Stimulated activated CD8-positive, alpha-beta memory T cell treated with anti-CD3 and anti-CD28 coated beads, Interleukin-15, amount 100 ng/mL, for 48 hours (primary cell): ENCODE measurements around the gene MSRB3.
"Not testable (repeated sequence)": the region's sequence is repeated elsewhere in the genome, so short reads cannot be mapped to it uniquely, and the experiment has no call there.

Source experiments
- DNase-seq, 2 donors: peaks; one replicate each; pipeline ENCODE4 v3.0.0-alpha.2; 2020; ENCODE audit warnings: low read depth in 2 of 2

Gene MSRB3

DNA sequence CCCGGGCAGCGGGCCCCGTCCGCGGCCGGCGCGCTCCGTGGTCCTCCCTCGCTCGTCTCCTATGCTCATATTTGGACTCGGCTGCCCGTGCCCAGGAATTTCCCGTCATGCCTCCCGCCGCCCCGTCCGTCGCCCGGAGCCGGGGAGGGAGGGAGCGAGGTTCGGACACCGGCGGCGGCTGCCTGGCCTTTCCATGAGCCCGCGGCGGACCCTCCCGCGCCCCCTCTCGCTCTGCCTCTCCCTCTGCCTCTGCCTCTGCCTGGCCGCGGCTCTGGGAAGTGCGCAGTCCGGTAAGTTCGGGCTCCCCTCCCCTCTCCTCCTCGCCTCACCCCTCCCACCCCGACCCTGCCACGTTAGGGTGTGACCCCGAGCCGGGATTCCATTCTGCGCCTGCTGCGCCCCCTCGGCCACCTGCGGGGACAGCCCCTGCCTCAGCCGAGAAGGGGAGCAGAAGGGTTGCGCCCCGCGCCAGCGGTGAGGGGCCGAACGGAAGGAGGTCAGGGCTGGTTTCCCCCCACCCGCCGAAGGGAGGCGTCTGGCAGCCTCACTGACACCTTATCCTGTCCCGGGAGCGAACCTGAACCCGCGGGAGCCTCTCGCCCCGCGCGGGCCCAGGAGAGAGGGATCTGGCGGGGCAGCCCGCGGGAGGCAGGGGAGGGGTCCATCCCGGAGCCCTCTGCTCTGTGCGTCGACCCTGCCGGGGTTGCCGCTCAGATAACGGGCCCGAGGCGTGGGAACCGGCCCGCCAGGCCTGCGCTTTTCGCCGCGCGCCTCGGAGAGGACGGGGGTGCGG, at the start of gene MSRB3:
Gene MSRB3 (plus strand): TSS at position 108 of the 793 bp plus-strand sequence. CDS start 29,897 bp downstream, outside the sequence.
- DNase-seq: no peak

DNA sequence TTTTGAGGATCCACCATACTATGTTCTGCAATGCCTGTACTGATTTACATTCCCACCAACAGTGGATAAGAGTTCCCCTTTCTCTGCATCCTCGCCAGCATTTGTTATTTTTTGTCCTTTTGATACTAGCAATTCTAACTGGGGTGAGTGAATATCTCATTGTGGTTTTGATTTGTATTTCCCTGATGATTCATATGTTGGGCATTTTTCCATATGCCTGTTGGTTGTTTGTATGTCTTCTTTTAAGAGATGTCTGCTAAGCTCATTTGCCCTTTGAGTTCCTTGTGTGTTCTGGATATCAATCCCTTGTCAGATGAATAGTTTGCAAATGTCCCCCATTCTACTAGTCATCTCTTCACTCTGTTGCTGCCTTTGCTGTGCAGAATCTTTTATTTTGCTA, 49.0 kb upstream of the MSRB3 start:
- DNase-seq: no peak

DNA sequence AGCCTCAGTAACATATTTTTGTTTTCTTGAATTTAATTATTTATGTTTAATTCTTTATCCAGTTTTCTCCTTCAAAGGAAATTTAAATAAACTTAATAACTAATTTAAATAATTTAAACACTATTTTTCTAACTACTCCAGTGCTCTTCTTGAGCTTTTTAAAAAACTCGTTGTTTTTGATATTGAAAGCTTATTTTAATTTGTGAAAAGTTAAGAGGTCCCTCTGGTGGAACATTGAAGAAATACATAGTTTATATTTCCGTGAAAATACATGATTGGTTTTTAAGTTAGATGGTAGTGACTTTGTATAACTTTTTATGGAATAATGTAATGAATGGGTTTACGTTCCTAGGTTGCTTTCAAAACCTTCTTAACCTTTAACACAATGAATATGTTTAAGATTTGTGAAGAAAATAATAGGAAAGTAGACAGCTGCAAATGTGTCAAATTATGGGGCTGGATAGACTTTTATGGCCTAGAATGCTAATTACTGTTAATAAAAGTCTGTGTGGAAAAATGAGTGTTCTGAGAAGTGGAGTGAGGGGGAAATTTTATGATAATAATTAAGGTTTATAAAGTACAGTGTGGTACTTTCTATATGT, 45.9 kb upstream of the MSRB3 start:
- DNase-seq: no peak

DNA sequence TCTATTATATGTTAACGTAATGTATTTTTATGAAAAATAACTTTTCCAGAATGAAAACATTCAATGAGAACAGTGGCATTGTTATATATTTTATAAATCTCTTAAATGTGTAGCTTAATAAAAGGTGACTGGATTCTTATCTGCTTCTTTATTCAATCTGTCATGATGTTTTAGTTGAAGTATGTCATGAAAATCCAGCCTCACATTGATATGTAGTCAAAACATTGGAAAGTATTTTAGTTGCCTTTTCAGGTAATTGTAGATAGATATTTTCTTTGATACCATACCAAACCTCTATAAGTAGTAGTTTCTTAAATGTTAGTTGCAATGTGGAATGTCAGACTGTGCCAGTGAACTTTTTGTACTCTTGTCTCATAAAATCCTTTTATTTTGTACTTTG, 41.3 kb upstream of the MSRB3 start:
- DNase-seq: no peak

- no peak for DNase-seq
These were observed 39.9 kb upstream of the MSRB3 start for GRCh38 chr12:65238609-65239008.

DNA sequence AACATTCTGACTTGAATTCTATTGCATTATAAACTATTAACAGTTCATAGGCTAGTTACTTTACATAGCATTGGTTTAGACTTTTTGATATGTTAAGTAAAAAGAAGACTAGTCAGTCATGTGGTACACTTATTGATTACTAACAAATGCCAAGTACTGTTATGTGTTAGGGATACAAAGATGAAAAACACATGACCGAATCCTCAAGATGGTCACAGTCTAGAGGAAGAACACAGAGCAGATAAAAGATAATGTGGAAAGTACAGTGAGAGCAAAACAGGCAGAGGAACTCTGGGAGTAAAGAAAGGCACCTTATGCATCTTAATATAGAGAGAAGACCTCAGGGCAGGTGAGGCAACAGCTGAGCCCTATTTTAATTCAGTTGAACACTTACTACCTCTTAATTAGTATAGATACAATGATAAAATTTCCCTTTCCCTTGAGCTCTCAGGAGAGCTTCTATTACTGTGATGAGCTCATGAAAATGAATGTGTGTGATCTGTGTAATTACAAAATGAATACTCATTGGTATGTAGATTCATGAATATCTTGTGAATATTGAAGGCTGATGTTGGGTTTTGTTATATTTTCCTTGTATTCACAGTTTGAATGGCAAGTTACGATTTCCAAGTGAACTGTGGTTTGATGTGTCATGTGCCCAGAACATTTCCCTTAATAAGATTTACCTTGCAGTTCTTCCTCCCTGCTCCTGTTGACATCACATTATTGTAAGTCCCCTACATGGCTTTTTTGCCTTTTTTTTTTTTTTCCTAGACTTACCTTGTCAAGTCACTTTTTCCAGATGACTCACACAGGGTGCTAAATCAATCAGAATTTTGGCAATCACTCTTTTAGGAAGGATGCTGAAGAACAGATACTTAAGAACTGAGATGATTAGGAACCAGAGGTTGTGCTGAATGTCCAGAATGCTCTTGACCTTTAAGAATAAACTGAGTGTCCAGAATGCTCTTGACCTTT, 29.5 kb upstream of the MSRB3 start:
- no peak for DNase-seq

DNA sequence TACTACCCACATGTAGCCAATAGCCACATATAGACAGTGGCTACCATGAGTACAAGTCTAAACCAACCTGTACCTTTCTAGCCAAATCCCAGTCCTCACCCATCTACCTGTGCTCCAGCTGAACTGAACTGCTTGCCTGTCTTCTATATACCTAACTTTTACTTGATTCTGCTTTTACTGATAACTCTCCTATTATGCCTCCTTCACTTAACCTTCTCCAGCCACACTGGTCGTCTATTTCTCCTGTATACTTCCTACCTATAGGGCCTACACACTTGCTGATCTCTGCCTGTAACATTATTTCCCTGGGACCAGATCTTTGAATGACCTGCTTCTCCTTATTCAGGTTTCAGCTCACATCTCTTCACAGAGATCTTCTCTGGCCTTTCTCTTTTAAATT, 26.0 kb upstream of the MSRB3 start:
- DNase-seq: no peak

DNA sequence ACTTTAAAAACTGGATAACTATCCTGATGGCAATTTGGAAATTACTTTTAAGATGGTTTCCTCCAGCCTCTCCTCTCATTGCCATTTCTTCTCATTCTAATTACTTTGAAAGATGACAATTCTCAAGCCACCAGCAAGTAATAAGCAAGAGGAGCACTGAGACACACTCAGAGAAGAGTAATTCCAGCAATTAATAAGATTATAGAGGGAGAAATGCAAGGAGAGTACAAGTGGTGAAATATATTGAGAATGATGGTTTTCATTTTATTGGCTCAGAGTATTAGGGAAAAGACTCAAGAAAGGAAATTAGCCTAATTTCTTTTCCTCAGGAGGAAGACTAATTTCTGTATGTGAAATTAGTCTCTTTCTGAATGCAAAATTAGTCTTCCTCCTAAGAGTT, 20.5 kb upstream of the MSRB3 start:
- DNase-seq: no peak

GRCh38 chr12:65259501-65259900, 19.0 kb upstream of the MSRB3 start:
- DNase-seq: no peak

- no peak for DNase-seq
These were observed 14.7 kb upstream of the MSRB3 start for GRCh38 chr12:65263777-65264176.

DNA sequence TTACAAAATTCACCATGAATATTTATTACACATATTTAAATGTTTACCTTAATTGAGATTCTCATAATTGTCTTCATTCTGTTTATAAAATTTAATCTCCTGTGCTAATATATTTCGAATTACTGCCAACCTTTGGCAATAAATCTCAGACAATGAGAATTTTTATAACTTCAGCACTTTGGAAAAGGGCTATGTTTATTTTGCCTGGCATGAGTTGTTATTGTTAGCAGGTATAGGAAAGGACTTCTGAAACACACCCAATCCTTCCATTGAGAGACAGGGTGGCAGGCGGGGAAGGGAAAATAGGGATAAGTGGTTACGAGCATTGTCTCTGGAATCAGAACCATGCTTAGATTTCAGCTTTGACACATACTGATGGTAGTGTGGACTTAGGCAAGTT, 12.1 kb upstream of the MSRB3 start:
- no peak for DNase-seq

GRCh38 chr12:65269603-65270002, 8.9 kb upstream of the MSRB3 start:
- DNase-seq: no peak

DNA sequence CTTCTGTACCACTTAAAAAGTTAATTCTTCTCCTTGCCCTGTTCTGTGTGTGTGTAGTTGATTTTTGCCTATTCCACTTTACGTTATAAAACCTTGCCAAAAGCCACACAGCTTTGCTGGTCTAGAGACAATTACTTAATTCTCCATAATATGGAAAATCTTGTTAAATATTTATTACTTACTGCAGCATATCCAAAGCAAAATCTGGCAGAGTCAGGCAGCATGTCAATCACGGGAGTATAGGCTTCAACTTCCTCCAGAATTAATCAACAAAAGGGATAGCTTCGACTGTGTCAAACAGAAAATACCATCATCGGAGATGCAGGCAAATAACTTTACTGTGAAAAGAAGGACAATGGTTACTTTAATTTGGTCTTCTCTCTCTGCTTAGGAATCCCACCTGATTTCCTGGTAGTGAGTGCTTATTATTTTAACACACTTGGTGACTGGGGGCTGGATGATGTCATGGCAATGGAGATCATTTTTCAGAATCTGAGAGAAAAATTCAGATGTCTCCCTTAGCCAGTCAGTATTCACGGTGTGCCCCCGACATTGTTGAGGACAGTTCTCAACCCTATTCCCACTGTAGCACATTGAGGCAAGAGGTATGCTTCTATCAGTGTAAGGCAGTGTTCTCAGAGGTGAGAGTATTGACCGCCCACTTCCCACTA, 3.7 kb upstream of the MSRB3 start:
- no peak for DNase-seq

- DNase-seq: no peak
These were observed 2.9 kb upstream of the MSRB3 start for GRCh38 chr12:65275627-65276026.

GRCh38 chr12:65276916-65277530, 1.5 kb upstream of the MSRB3 start:
- DNase-seq: no peak

DNA sequence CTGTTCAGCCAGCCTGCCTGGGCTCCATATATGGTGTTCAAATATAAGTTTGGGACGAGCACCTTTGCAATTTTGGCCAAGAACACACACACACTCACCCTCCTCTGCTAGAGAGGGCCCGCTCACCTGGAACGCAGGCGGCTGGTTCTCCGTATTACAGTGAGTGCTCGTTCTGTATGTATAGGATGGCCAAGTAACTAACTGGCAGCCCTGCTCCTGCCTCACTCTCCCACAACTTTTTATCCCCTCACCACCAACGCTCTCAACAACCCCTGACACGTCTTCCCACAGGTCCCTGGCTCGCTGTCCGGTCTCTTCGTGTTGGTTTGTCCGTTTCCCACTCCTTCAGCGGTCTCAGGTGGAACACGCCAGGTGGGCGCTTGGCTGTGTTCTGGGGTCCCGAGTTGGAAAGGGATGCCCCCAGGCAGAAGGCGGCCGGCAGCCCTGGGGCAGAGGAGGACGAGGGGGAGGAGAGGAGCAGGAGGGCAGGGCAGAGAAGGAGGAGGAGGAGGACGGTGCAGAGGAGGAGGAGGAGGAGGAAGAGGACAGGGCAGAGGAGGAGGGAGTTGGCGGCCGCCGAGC, 398 bp upstream of the MSRB3 start:
- DNase-seq: no peak

GRCh38 chr12:65279369-65280112, 1.1 kb downstream of the MSRB3 start:
- DNase-seq: no peak

DNA sequence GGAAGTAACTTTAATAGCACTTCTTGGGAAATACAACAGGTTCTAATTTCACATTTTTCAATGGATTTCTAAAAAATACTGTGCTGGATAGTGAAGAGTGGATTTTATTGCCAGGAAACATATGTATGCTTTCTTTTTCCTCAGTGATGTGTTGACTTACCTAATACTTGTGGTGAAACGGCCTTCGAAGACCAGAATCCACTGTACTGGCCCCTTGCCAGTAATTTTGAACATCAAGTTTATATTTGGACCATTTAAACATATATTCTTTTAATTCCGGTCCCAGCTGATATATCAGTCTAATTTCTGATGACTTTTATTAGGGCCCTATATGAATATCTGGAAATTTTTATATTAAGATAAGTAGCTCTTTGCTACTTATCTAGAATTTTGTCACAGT, 1.8 kb downstream of the MSRB3 start:
- DNase-seq: no peak

DNA sequence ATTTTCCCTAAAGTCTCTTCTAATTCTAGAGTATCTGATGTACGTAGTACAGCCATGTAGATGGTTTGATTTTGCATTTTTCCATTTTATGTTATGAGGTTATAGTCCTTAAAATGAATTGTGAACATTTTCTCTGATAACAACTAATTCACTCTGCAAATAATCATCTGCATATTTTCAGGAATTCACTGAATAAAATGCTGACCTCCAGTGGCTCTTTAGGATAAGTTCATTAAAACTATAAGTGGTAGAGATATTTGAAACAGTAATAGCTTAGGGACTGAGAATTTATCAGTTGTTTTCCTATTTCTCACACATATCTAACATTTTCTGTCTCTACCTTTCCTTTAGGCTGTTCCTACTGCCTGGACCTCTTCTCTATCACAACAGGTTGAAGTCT, 4.4 kb downstream of the MSRB3 start:
- DNase-seq: no peak

DNA sequence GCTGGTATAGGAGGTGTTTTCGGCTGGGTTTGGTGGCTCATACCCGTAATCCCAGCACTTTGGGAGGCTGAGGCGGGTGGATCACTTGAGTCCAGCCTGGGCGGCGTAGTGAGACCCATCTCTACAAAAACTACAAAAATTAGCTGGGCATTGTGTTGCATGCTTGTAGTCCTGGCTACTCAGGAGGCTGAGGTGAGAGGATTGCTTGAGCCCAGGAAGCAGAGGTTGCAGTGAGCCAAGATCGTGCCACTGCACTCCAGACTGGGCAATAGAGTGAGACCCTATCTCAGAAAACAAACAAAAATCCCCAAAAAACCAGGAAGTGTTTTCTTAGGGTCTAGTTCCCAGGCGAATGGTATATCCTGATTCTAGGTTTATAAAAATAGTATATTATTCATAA, 7.0 kb downstream of the MSRB3 start:
- DNase-seq: not testable (repeated sequence)
